Measurements from ENCODE around the gene RER1. TPM values are rescaled to one million over a fixed set of nuclear protein-coding genes. Genes with fewer than 3 reads are reported as not detected.
A peak's percentile ranks its signal among the peaks of the same experiment; 100 is the strongest.

RER1 gene
- total RNA-seq, 1 experiment from 2014 or later, result 155 TPM

DNA sequence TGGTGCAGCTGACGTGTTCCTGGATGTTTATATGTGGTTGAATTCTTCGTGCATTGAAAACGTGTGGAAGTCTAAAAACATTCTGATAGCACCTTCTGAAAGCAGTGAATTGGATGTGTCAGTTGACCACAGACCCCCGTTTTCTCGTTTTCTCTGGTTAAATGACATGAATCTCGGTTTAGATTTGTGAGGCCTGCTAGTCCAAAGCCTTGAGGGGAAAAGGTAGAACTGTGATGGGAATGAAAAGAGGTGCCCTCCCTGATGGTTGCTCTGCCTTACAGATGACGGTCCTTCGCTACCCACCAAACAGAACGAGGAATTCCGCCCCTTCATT lies 8.9 kb downstream of the RER1 start (continued):
- TF ChIP-seq, protein P1, sequence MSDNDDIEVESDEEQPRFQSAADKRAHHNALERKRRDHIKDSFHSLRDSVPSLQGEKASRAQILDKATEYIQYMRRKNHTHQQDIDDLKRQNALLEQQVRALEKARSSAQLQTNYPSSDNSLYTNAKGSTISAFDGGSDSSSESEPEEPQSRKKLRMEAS (IDR thresholded peaks at IDR 0.05), result no peak
- TF ChIP-seq, protein P2, sequence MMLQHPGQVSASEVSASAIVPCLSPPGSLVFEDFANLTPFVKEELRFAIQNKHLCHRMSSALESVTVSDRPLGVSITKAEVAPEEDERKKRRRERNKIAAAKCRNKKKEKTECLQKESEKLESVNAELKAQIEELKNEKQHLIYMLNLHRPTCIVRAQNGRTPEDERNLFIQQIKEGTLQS (IDR thresholded peaks at IDR 0.05), result no peak
- TF ChIP-seq JUND (IDR thresholded peaks at IDR 0.05), result no peak
- no peak for TF ChIP-seq CBX3 (IDR thresholded peaks at IDR 0.05; ENCODE audit: low read depth)
- TF ChIP-seq POLR2A (IDR thresholded peaks at IDR 0.05; ENCODE audit: borderline replicate concordance, extremely low read depth, insufficient read depth, insufficient read length), result no peak
- TF ChIP-seq RAD21 (IDR thresholded peaks at IDR 0.05; ENCODE audit: low read depth), result no peak
- no peak for TF ChIP-seq SRF (IDR thresholded peaks at IDR 0.05; ENCODE audit: low read depth)

DNA sequence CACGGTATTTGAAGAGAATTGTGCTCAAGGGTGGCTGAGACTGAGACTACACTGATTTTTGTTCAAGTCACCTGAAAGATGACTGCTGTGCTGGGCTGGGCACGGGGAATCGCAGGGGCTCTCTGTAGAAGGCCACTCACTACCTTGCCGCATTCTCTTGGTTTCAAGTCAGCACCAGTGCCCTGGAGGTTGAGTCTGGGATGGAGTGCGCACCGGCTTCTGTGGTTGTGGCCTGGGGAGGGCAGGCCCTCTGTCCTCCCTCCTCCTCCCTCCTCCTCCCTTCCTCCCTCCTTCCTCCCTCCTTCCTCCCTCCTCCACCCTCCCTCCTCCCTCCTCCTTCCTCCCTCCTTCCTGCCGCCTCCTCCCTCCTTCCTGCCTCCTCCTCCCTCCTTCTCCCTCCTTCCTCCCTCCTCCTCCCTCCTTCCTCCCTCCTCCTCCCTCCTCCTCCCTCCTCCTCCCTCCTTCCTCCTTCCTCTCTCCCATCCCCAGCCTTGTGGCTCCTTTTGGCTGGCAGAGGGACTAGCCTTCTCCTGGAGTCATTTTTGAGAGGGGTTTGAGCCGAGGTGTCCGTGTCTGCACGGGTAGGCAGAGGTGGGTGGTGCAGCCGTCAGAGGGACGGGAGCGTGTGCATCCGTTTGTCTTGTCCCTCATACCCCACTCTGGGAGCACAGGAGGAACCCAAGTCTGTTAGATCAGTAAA lies 9.5 kb downstream of the RER1 start:
- Histone ChIP-seq H3K27me3 (ENCODE audit: insufficient read depth, low read length) (no peaks in the 10 kb centered on the region), H3K9me2 (ENCODE audit: insufficient read depth) (no peaks in the 10 kb centered on the region), H3K4me3 (replicated peaks in 1 of 2; ENCODE audit: low read depth in 1 of 2, low read length in 2 of 2) (no peak overlapping the region), H3K9ac (ENCODE audit: low read length) (no peak overlapping the region), H3K4me1 (ENCODE audit: control insufficient read depth in 1 of 2, insufficient read depth in 2 of 2, low read length in 2 of 2) (no peaks in the 10 kb centered on the region), H4K20me1 (ENCODE audit: insufficient read depth) (no peaks in the 10 kb centered on the region), H3K9me3 (ENCODE audit: control insufficient read depth in 1 of 2, insufficient read depth in 1 of 2, low read depth in 1 of 2, low read length in 2 of 2) (no peaks in the 10 kb centered on the region), H3K27ac (ENCODE audit: low read depth, low read length) (no peak overlapping the region), H3K79me2 (ENCODE audit: insufficient read depth, low read length) (peaks cover 39% of the 10 kb centered on the region; the same call in 1 of the 2 replicates), H3K4me2 (ENCODE audit: low read length) (no peak overlapping the region), H2AFZ (ENCODE audit: low read depth, low read length, poor library complexity, severe bottlenecking) (no peak overlapping the region), H3K36me3 (ENCODE audit: control insufficient read depth in 1 of 2, insufficient read depth in 2 of 2, low read length in 2 of 2) (peaks cover 38 to 41% of the 10 kb centered on the region in 2 experiments)
- CTCF ChIA-PET, result no interaction called here
- intact Hi-C loops (cut with micrococcal nuclease), result no loop called here
- RAD21 ChIA-PET (ENCODE audit: low non-redundant PET in 1 of 2, low total read pairs in 2 of 2, uncharacterized antibody in 2 of 2, unreplicated experiment in 2 of 2), result no interaction called here
- DNase-seq (ENCODE audit: low read depth, low spot score) (no peak), ATAC-seq (0 out of 2 replicates have a peak, but pooled peaks have one; percentile 13)
- BruUV-seq (replicated peaks), result no TSS peak
- TF ChIP-seq ZFX (IDR thresholded peaks at IDR 0.05), result no peak
- TF ChIP-seq SIN3A (IDR thresholded peaks at IDR 0.05; ENCODE audit: low read depth), result no peak
- POLR2A ChIA-PET, result no interaction called here

DNA sequence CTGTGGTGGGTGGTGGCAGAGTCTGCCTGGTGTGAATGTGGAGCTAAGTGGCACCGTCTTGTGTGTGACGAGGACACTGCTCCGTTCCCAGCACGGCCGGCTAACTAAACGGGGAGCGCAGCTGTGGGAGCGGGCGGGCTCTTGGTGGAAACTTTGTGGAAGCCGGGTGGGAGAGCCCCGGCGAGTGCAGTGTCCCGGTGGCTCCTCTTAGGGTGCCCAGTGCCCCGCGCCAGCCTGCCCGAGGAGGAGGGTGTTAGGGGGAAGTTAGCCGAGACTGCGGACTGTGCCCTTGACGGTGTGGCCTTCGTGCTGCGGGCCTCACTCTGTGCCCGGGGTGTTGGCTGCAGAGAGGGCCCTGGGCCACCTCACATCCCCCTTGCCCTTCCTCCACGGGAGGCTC lies 10.8 kb downstream of the RER1 start:
- Histone ChIP-seq H3K36me3 (ENCODE audit: control insufficient read depth in 1 of 2, insufficient read depth in 2 of 2, low read length in 2 of 2) (peaks cover 32 to 36% of the 10 kb centered on the region in 2 experiments), H3K4me3 (replicated peaks in 1 of 2; ENCODE audit: low read depth in 1 of 2, low read length in 2 of 2) (no peak overlapping the region), H3K27me3 (ENCODE audit: insufficient read depth, low read length) (no peaks in the 10 kb centered on the region), H2AFZ (ENCODE audit: low read depth, low read length, poor library complexity, severe bottlenecking) (no peak overlapping the region), H3K9me3 (ENCODE audit: control insufficient read depth in 1 of 2, insufficient read depth in 1 of 2, low read depth in 1 of 2, low read length in 2 of 2) (no peaks in the 10 kb centered on the region), H3K79me2 (ENCODE audit: insufficient read depth, low read length) (peaks cover 34% of the 10 kb centered on the region; the same call in 1 of the 2 replicates), H3K27ac (ENCODE audit: low read depth, low read length) (no peak overlapping the region; the same call in 1 of the 2 replicates), H3K4me2 (ENCODE audit: low read length) (no peak overlapping the region), H3K9me2 (ENCODE audit: insufficient read depth) (no peaks in the 10 kb centered on the region), H3K4me1 (ENCODE audit: control insufficient read depth in 1 of 2, insufficient read depth in 2 of 2, low read length in 2 of 2) (no peaks in the 10 kb centered on the region), H4K20me1 (ENCODE audit: insufficient read depth) (no peaks in the 10 kb centered on the region), H3K9ac (ENCODE audit: low read length) (no peak overlapping the region)
- intact Hi-C loops (cut with micrococcal nuclease), result no loop called here
- no peak for DNase-seq (ENCODE audit: low read depth, low spot score)
- BruUV-seq (replicated peaks), result no TSS peak
- ChIA-PET CTCF (no interaction called here), POLR2A (no interaction called here), RAD21 (ENCODE audit: low non-redundant PET in 1 of 2, low total read pairs in 2 of 2, uncharacterized antibody in 2 of 2, unreplicated experiment in 2 of 2) (no interaction called here)
- ATAC-seq, result no peak
- TF ChIP-seq, protein P3, sequence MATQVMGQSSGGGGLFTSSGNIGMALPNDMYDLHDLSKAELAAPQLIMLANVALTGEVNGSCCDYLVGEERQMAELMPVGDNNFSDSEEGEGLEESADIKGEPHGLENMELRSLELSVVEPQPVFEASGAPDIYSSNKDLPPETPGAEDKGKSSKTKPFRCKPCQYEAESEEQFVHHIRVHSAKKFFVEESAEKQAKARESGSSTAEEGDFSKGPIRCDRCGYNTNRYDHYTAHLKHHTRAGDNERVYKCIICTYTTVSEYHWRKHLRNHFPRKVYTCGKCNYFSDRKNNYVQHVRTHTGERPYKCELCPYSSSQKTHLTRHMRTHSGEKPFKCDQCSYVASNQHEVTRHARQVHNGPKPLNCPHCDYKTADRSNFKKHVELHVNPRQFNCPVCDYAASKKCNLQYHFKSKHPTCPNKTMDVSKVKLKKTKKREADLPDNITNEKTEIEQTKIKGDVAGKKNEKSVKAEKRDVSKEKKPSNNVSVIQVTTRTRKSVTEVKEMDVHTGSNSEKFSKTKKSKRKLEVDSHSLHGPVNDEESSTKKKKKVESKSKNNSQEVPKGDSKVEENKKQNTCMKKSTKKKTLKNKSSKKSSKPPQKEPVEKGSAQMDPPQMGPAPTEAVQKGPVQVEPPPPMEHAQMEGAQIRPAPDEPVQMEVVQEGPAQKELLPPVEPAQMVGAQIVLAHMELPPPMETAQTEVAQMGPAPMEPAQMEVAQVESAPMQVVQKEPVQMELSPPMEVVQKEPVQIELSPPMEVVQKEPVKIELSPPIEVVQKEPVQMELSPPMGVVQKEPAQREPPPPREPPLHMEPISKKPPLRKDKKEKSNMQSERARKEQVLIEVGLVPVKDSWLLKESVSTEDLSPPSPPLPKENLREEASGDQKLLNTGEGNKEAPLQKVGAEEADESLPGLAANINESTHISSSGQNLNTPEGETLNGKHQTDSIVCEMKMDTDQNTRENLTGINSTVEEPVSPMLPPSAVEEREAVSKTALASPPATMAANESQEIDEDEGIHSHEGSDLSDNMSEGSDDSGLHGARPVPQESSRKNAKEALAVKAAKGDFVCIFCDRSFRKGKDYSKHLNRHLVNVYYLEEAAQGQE (IDR thresholded peaks at IDR 0.05; ENCODE audit: low read depth), result no peak
- TF ChIP-seq SRF (IDR thresholded peaks at IDR 0.05; ENCODE audit: low read depth) (no peak), JUND (IDR thresholded peaks at IDR 0.05) (no peak), CEBPB (IDR thresholded peaks at IDR 0.05; ENCODE audit: low read depth) (no peak), SP1 (IDR thresholded peaks at IDR 0.05; ENCODE audit: low read depth) (no peak), EGR1 (IDR thresholded peaks at IDR 0.05; ENCODE audit: low read depth) (no peak), EZH2phosphoT487 (IDR thresholded peaks at IDR 0.05; ENCODE audit: borderline replicate concordance) (no peak), EZH2 (IDR thresholded peaks at IDR 0.05) (no peak), CBX3 (IDR thresholded peaks at IDR 0.05; ENCODE audit: low read depth) (no peak), TCF7L2 (IDR thresholded peaks at IDR 0.05; ENCODE audit: borderline replicate concordance, extremely low read depth, insufficient read depth, insufficient read length) (no peak), POLR2AphosphoS5 (IDR thresholded peaks at IDR 0.05; ENCODE audit: low read depth, low read length) (no peak), RAD21 (IDR thresholded peaks at IDR 0.05; ENCODE audit: low read depth) (no peak)
